Nephron progenitor cell (in vitro differentiated cells): ENCODE data around the gene IVD.
A peak's percentile ranks its signal among the peaks of the same experiment; 100 is the strongest.

Experiments used
- DNase-seq: peaks from one replicate; pipeline ENCODE4 v3.0.0; 2021
- H3K27ac Mint-ChIP-seq: 2 replicates; pipeline ENCODE4 v1.8.0; 2021; ENCODE audit warnings: mild to moderate bottlenecking, moderate library complexity, mixed read lengths
- H3K27me3 Mint-ChIP-seq: 2 replicates; pipeline ENCODE4 v1.8.0; 2021; ENCODE audit warnings: mild to moderate bottlenecking, low read depth, mixed read lengths; ENCODE audit not compliant: poor library complexity
- H3K36me3 Mint-ChIP-seq: 2 replicates; pipeline ENCODE4 v1.8.0; 2021; ENCODE audit warnings: low read depth, mixed read lengths
- H3K4me1 Mint-ChIP-seq: 2 replicates; pipeline ENCODE4 v1.8.0; 2021; ENCODE audit warnings: mixed read lengths
- H3K4me3 Mint-ChIP-seq: 2 replicates; pipeline ENCODE4 v1.8.0; 2021; ENCODE audit warnings: mild to moderate bottlenecking, moderate library complexity, mixed read lengths
- H3K9me3 Mint-ChIP-seq: 2 replicates; pipeline ENCODE4 v1.8.0; 2021; ENCODE audit warnings: mild to moderate bottlenecking, moderate library complexity, mixed read lengths
- TF ChIP-seq, protein P1 (sequence below): fragments of 200-600 bp; sonication (generic); IDR thresholded peaks from 2 replicates; pipeline ENCODE4 v1.5.0; 2021; ENCODE audit warnings: antibody characterized with exemption

IVD gene

DNA sequence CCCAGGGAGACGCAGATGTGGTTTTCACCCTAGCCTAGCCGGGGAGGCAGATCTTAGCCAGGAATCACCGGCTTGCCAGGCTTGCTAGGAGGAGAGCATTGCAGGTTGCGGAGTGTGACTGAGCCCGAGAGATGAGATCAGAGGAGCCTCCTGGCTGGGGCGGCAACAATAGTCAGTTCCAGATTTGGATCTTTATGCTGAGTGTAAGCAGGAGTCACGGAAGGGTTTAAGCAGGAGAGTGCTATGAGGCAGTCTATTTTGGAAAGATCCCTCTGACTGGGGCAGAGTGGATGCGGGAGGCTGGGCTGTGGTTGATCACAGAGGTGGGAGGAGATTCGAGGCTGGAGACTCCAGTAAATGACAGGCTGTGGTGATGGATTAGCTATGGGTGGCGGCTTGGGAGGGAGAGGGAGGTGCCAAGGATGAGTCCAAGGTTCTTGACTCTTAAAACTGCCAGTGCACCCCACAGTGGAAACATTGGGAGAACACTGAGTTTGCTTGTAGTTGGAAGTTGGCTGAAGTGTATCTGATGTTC, 24.7 kb downstream of the IVD start:
- Mint-ChIP-seq H3K27me3 (peaks cover 46% of the 10 kb centered on the region), H3K36me3 (no peaks in the 10 kb centered on the region), H3K4me3 (peak overlapping the region; percentile 22), H3K4me1 (peaks cover 21% of the 10 kb centered on the region), H3K27ac (no peak overlapping the region), H3K9me3 (no peaks in the 10 kb centered on the region)
- DNase-seq: peak; percentile 44
- TF ChIP-seq, protein P1, sequence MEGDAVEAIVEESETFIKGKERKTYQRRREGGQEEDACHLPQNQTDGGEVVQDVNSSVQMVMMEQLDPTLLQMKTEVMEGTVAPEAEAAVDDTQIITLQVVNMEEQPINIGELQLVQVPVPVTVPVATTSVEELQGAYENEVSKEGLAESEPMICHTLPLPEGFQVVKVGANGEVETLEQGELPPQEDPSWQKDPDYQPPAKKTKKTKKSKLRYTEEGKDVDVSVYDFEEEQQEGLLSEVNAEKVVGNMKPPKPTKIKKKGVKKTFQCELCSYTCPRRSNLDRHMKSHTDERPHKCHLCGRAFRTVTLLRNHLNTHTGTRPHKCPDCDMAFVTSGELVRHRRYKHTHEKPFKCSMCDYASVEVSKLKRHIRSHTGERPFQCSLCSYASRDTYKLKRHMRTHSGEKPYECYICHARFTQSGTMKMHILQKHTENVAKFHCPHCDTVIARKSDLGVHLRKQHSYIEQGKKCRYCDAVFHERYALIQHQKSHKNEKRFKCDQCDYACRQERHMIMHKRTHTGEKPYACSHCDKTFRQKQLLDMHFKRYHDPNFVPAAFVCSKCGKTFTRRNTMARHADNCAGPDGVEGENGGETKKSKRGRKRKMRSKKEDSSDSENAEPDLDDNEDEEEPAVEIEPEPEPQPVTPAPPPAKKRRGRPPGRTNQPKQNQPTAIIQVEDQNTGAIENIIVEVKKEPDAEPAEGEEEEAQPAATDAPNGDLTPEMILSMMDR: no peak

DNA sequence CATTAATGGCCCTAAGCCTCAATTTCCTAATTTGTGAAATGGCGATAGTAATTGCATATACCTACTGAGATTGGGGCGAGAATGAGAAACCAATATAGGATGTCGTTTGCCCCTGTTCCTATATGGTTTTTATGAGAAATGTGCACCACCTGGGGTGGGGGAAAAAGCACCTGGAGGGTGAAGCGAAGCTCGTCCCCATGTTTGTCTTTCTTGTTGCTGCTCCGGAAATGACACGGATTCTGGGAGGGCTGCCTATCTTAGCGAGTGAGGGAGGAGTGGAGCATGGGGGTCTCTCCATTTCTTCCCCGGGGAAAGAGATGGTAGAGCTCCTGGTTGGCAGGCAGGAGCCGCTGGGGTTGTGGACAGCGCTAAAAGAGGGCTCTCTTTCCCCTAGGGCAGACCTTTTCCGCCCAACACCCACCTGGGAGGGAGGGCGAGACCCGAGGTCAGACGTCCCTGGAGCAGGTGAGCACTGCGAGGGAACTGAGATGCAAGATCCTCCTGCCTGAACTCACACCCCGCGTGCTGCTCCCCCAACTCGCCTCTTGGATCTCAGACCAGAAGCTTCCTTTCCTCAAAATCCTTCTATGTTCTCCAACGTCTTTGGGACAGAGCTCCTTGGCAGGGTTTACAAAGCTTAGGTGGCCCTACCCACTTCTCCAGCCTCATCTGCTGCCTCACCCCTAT, 29.6 kb downstream of the IVD start:
- Mint-ChIP-seq H3K9me3 (no peaks in the 10 kb centered on the region), H3K36me3 (no peaks in the 10 kb centered on the region), H3K27me3 (peaks cover 50% of the 10 kb centered on the region), H3K4me3 (peak overlapping the region; percentile 77), H3K27ac (no peak overlapping the region), H3K4me1 (peaks cover 60% of the 10 kb centered on the region)
- DNase-seq: no peak
- TF ChIP-seq, protein P1: no peak

DNA sequence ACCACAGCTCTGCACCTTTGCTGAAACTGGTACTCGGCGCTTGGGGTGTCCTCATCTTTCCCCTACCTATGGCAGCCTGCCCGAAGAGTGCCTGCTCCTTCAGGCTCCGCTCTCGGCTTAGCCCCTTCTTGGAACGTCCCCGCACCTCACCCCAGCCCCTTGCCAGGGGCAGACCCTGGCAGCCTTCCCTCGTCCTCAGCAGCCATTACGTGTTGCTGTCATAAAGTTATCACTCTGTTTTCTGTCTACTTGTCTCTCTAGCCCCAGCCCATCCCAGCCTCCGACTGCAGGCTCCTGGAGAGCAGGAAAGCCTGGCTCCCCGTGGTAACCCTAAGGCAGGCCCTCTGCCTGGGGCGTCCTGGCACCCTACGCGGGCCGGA, 30.1 kb downstream of the IVD start:
- Mint-ChIP-seq H3K4me3 (peak overlapping the region; percentile 77), H3K9me3 (no peaks in the 10 kb centered on the region), H3K36me3 (no peaks in the 10 kb centered on the region), H3K27ac (peak overlapping the region; percentile 2), H3K4me1 (peaks cover 56% of the 10 kb centered on the region), H3K27me3 (peaks cover 50% of the 10 kb centered on the region)
- DNase-seq: no peak
- TF ChIP-seq, protein P1: no peak

DNA sequence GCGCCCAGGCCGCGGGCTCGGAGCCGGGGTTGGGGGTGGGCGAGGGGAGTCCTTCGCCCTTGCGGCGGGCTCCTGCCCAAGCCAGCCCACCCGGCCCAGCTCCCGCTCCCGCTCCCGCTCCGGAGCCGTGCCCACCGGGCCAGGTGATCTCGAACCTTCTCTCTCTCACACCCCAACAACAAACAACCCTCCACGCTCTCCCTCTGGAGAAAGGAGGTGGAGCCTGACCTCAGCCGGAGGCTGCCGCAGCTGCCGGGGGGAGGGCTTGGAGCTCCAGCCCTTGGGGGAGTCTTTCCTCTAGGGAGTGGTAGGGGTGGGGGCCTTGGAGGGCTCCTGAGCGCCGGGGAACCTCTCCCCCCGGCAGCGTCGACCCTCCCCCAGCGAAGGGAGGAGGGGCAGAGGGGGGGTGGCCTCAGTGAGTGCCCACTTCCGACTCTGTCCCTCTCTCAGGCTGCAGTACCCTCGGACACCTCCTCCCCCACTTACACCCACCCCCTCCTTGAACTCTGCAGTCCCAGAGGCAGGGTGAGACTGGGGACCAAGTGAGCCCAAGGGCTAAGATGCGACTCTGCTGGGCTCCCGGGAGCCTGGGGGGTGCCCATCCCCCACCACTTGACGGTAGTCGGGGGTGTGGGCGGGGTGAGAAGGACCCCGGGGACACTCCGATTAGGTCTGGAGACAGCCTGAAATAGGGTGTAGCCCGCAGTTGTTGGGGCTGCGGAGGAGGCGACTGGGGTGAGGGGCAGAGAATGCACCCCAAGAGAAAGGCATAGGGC, 30.7 kb downstream of the IVD start:
- peak; percentile 54 for DNase-seq
- H3K4me3 Mint-ChIP-seq: peak overlapping the region; percentile 88
- H3K9me3 Mint-ChIP-seq: no peaks in the 10 kb centered on the region
- peaks cover 50% of the 10 kb centered on the region for H3K27me3 Mint-ChIP-seq
- H3K36me3 Mint-ChIP-seq: no peaks in the 10 kb centered on the region
- no peak overlapping the region for H3K27ac Mint-ChIP-seq
- H3K4me1 Mint-ChIP-seq: peaks cover 52% of the 10 kb centered on the region
- TF ChIP-seq, protein P1: no peak

DNA sequence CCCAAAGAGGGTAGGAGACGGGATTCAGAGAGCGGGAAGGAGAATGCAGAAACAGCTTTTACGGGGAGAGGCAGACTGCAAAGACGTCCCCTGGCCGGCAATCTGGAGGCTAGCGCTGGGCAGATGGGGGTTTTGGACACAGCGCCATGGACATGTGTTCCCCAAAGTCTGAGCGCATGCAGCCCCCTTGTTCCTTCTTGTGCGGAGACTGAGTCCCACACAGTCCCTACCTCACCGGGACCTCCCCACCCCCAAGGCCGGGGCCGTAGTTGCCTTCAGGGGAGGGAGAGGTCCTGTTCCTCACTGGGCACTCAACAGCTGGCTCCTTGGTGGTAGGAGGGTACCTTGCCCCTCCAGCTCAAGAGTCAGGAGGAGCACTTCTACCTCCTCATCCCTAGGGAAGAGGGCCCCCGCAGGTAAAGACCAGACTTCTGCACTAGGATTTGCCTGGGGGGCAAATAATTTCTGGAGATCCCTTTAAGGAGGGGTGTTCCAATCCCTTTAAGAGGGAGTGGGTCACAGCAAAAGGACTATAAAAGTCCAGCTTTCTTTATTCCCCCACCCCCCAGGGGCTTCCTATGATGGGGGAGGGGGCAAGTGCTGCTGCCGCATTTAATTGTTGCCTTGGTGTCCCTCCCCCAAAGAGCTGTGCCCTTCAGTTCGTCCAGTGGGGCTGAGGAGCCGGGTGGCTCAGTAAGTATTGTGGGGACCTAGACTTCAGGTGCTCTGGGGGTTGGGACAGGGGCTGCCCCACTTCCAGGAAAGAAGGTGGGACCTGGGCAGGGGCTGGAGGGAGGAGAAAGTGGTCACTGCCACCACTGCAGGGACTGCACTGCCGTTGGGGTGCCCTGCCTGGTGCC, 31.5 kb downstream of the IVD start:
- Mint-ChIP-seq H3K4me1 (peaks cover 52% of the 10 kb centered on the region), H3K36me3 (no peaks in the 10 kb centered on the region), H3K27me3 (peaks cover 50% of the 10 kb centered on the region), H3K27ac (no peak overlapping the region), H3K9me3 (no peaks in the 10 kb centered on the region), H3K4me3 (peak overlapping the region; percentile 88)
- DNase-seq: no peak
- TF ChIP-seq, protein P1: no peak
